Body of pancreas (tissue), 4 donors: ENCODE data around the gene CAMSAP1.

Experiments
- POLR2A ChIP-seq, 3 donors: fragments of 450-650 bp; IDR thresholded peaks; one replicate each; pipeline ENCODE4 v1.6.1; 2016; ENCODE audit warnings: antibody characterized with exemption in 3 of 3, mild to moderate bottlenecking in 2 of 3
- TF ChIP-seq, protein P1 (sequence below), 7 experiments: fragments of 450-650 bp in 4 of 7; fragments of 200-600 bp in 3 of 7; sonication (generic) in 3 of 7; IDR thresholded peaks; one replicate each; pipeline ENCODE4 v1.5.1; 2016 to 2019; ENCODE audit warnings: antibody characterized with exemption in 7 of 7

DNA sequence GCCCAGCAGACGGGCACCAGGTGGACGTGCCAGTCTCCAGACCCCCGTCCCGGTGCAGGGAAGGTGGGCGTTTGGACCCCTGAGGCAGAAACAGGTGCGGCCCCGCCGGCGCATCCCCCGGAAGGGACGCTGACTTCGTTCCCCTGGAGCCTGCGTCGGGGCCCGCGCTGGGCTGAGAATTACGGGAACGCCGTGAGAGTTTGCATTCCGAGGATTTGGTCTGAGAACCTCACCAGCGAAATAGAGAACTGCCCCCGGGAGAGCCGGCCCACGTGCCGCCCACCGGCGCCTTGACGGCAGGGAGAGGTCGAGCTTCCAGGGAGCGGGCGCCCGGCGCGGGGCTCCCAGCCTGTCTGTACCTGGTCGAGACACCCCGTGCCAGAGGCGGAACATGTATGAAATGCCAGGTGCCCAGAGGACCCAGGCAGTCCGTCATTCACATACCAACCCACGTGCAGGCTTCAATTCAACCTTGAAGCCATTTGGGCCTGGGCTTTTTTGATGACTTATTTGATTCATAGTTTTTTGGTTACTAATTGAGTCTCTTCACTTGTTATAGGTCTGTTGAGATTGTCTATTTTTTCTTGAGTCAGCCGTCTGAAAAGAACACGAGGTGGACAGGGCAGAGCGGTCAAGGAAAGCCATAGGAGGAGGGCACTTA is 877 bp upstream of the CAMSAP1 start:
- no peak for TF ChIP-seq POLR2A (IDR thresholded peaks at IDR 0.05)
- TF ChIP-seq, protein P1, sequence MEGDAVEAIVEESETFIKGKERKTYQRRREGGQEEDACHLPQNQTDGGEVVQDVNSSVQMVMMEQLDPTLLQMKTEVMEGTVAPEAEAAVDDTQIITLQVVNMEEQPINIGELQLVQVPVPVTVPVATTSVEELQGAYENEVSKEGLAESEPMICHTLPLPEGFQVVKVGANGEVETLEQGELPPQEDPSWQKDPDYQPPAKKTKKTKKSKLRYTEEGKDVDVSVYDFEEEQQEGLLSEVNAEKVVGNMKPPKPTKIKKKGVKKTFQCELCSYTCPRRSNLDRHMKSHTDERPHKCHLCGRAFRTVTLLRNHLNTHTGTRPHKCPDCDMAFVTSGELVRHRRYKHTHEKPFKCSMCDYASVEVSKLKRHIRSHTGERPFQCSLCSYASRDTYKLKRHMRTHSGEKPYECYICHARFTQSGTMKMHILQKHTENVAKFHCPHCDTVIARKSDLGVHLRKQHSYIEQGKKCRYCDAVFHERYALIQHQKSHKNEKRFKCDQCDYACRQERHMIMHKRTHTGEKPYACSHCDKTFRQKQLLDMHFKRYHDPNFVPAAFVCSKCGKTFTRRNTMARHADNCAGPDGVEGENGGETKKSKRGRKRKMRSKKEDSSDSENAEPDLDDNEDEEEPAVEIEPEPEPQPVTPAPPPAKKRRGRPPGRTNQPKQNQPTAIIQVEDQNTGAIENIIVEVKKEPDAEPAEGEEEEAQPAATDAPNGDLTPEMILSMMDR (IDR thresholded peaks at IDR 0.05): no peak
